CD4-positive, alpha-beta T cell treated with Interleukin-21 for 1 hour (primary cell): ENCODE measurements around the gene CFAP20DC.
"Not testable (repeated sequence)": the region's sequence is repeated elsewhere in the genome, so short reads cannot be mapped to it uniquely, and the experiment has no call there.

Source experiments
- DNase-seq: peaks from one replicate; pipeline ENCODE4 v3.0.0-alpha.2; 2020

Gene CFAP20DC

GRCh38 chr3:58864480-58864879 lies 185.3 kb downstream of the CFAP20DC start:
- DNase-seq, result no peak

- no peak for DNase-seq
Measured at GRCh38 chr3:58863206-58863605, 186.6 kb downstream of the CFAP20DC start.

- DNase-seq, result no peak
Measured at GRCh38 chr3:58861551-58861950, 188.3 kb downstream of the CFAP20DC start.

DNA sequence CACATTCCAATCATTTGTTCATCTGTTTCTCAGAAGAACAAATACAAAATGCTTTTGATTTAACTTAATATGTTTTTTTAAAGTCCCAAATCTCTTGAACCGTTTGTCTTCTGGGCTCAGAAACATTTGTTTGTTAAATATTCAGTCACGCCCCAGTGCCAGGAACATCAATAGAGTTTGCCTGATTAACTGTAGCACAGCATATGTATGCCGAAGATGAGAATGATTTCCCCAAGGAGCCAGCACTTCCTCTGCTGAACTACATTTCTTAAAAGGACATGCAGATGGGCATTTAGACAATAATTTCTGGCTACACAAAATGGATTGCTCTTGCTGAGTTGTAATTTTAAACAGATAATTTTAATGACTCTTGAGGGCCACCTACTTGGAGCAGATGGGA lies 191.7 kb downstream of the CFAP20DC start:
- DNase-seq, result no peak

DNA sequence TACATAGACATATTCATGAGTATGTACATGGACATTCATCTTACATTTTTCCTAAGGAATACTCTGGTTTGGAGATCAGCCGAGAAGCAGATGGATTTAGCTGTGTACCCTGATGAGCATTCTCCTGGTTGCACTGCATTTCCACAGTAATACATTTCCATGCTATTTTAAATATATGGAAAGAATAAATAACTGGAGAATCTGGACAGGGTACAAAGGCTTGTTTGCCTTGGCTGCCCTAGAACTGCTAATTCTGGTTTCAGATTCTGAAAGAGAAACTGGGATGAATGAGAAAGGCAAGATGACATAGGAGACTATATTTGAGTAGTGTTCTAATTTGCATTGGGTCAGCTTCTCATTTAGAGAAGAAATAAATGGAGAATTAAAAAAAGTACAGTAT lies 192.4 kb downstream of the CFAP20DC start:
- DNase-seq, result no peak

GRCh38 chr3:58848826-58849225 lies 201.0 kb downstream of the CFAP20DC start:
- DNase-seq, result no peak

DNA sequence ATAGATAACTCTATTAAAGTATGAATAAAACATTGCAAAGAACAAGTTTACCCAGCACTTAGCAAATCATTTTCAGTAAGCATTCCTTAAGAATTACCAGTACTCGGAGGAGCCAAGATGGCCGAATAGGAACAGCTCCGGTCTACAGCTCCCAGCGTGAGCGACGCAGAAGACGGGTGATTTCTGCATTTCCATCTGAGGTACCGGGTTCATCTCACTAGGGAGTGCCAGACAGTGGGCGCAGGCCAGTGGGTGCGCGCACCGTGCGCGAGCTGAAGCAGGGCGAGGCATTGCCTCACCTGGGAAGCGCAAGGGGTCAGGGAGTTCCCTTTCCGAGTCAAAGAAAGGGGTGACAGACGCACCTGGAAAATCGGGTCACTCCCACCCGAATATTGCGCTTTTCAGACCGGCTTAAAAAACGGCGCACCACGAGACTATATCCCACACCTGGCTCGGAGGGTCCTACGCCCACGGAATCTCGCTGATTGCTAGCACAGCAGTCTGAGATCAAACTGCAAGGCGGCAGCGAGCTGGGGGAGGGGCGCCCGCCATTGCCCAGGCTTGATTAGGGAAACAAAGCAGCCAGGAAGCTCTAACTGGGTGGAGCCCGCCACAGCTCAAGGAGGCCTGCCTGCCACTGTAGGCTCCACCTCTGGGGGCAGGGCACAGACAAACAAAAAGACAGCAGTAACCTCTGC lies 207.6 kb downstream of the CFAP20DC start:
- not testable (repeated sequence) for DNase-seq

DNA sequence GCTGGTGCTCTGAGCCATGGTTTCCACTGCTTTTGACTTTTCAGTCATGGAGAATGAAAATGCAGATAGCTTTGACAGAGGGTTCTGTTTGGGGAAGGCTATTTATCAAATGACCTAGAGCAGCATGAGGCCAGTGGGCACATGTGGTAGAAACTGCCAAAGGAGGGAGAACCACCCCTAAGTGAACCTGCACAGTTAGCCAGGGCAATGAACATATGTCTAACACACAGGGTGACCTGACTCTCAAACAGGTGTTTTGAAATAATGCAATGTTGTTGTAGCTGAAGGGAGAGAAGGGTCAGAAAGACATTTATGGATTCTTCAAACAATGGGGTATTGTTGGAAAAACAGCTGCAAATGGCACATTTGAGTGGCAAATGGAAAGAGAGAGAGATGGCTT lies 208.9 kb downstream of the CFAP20DC start:
- DNase-seq, result no peak

GRCh38 chr3:58839964-58840363 lies 209.9 kb downstream of the CFAP20DC start:
- no peak for DNase-seq

- DNase-seq, result no peak
Measured at GRCh38 chr3:58839187-58839586, 210.6 kb downstream of the CFAP20DC start.

DNA sequence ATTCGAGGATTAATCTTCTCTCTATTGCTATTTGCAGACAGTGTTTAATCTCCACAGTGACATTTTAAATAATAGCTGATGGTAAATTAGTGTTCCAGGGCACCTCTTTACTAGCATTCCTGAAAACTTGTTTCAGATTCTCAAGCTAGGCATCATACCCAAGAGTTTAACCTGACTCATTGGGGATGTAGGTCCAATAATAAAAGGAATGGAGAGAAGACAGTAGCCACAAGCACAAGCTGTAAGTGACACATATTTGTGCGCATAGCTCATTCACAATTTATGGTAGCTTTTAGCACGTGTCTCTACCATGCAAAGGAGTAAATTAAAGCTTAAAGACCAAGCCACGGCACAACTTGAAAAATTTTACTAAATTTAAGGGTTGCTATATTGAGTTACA lies 212.0 kb downstream of the CFAP20DC start:
- DNase-seq, result no peak

- DNase-seq, result no peak
Measured at GRCh38 chr3:58837141-58837843, 212.5 kb downstream of the CFAP20DC start.

DNA sequence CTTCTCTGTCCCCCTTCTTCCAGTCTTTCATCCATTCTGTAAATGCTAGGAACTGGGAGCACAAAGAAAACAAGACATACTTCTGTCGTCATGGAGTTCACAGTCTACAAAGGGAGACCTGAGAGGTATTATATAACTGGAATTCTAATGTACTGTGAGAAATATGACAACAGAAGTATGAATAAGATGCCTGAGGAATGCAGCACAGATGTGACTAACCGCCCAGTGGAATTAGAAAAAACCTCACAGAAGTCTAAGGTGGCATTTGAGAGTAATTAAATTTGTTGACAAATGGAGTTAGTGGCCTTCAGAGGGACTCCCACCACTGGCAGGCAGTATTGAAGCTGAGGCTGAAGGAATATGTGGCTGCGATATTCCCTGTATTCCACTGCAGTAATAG lies 214.7 kb downstream of the CFAP20DC start:
- DNase-seq, result no peak

GRCh38 chr3:58833491-58833890 lies 216.3 kb downstream of the CFAP20DC start:
- DNase-seq, result no peak

DNA sequence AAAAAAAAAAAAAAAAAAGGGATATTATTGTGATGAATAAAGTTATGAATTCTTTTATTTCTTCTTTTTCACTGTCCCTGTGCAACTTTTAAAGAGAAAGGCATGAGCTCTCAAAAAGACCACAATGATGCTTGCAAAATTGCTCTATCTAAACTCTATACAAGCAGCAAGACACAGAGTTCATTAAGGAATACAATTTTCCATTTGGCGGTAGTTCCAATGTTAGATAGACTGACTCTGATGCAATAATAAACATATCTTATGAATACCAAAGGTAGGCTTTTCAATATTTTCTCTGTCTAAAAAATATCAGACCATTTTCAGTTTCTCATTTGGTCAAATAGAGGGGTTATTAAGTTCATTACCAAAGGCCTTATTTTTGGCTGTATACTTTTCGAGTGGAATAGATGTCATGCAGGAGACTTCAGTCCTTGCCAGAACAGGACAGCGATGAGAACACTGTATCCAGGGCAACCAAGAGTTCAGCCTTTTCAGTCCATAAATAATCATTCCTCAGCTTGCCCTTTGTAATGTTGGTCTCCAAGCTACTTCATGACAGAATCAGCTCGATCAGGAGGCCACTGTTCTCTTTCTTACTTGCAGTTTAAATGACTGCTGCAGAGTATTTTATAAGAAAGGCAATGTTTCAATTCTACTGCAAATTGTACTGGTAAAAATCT lies 220.4 kb downstream of the CFAP20DC start:
- DNase-seq, result no peak

GRCh38 chr3:58824777-58825176 lies 225.0 kb downstream of the CFAP20DC start:
- DNase-seq, result no peak

- DNase-seq, result peak; percentile 19
Measured at GRCh38 chr3:58824285-58824684, 225.5 kb downstream of the CFAP20DC start.

DNA sequence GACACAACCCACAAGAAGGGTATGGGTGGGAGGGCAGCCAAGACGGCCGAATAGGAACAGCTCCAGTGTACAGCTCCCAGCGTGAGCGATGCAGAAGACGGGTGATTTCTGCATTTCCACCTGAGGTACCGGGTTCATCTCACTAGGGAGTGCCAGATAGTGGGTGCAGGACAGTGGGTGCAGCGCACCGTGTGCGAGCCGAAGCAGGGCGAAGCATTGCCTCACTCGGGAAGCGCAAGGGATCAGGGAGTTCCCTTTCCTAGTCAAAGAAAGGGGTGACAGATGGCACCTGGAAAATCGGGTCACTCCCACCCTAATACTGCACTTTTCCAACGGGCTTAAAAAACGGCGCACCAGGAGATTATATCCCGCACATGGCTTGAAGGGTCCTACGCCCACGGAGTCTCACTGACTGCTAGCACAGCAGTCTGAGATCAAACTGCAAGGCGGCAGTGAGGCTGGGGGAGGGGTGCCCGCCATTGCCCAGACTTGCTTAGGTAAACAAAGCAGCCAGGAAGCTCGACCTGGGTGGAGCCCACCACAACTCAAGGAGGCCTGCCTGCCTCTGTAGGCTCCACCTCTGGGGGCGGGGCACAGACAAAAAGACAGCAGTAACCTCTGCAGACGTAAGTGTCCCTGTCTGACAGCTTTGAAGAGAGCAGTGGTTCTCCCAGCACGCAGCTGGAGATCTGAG lies 243.1 kb downstream of the CFAP20DC start:
- not testable (repeated sequence) for DNase-seq

- DNase-seq, result no peak
Measured at GRCh38 chr3:58804914-58805313, 244.9 kb downstream of the CFAP20DC start.

GRCh38 chr3:58801541-58801940 lies 248.3 kb downstream of the CFAP20DC start:
- no peak for DNase-seq

- DNase-seq, result no peak
Measured at GRCh38 chr3:58800940-58801339, 248.9 kb downstream of the CFAP20DC start.

DNA sequence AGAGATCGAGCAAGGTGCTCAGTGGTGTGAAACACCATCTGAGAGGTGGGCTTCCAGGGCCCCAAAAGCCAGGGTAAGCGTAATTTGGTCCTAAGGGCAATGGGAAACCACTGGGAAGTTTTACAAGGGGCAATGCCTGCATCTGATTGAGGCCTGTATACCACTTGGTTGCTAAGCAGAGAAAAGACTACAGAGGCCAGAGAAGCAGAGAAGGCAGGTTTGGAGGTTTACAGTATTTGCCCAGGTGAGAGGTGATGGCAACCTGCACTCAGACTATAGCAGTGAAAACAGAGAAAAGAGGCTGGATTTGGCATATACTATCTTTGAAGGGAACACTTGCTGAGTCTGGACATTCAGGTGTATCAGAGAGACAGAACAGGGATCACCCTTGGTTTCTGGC lies 249.8 kb downstream of the CFAP20DC start:
- DNase-seq, result no peak

DNA sequence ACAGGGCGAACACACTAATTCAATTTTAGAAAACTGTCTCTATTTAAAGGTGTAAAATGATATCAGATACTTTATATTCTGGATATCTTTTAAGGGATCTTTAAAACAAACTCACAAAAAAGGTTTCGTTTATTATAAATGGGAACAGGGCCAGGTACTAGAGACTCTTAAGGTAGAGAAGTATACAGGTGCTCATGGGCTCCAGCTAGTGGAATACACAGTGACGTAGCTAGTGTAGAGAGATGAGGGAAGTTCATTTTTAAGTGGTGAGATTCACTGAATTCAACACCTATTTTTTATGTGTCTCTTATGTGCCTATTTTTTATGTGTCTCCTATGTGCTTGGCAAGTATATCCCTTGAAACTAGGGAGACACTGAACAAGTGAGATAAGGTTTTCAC lies 250.6 kb downstream of the CFAP20DC start:
- no peak for DNase-seq

DNA sequence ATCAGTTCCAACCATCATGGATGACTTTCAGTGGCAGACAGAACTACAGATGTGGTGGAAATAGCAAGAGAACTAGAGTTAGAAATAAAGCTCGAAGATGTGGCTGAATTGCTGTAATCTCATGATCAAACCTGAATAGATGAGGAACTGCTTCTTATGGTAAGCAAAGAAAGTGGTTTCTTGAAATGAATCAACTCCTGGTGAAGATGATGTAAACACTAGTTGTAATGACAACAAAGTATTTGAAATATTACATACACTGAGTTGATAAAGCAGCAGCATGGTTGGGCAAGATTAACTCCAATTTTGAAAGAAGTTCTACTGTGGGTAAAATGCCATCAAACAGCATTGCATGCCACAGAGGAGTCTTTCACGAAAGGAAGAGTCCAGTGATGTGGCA lies 251.5 kb downstream of the CFAP20DC start:
- DNase-seq, result no peak
